Coronary artery (tissue), 2 donors: ENCODE measurements around the gene PIK3CB.

ENCODE experiments used
- DNase-seq: peaks from one replicate; pipeline ENCODE4 v3.0.0-alpha.2; 2017; ENCODE audit warnings: low spot score
- H3K27ac ChIP-seq, 2 donors: fragments of 200-600 bp; sonication (generic); one replicate each; pipeline ENCODE4 v1.5.1; 2016 to 2019
- H3K4me3 ChIP-seq: fragments of 200-600 bp; sonication (generic); 2 replicates; pipeline ENCODE4 v1.5.1; 2016; ENCODE audit warnings: mild to moderate bottlenecking, moderate library complexity
- TF ChIP-seq, protein P1 (sequence below): fragments of 200-600 bp; sonication (generic); IDR thresholded peaks from one replicate; pipeline ENCODE4 v1.5.1; 2019; ENCODE audit warnings: antibody characterized with exemption

The PIK3CB gene

GRCh38 chr3:138653567-138653966, 181.2 kb downstream of the PIK3CB start:
- no peak overlapping the region for H3K4me3 ChIP-seq
- DNase-seq = no peak
- no peak overlapping the region for H3K27ac ChIP-seq
- TF ChIP-seq, protein P1, sequence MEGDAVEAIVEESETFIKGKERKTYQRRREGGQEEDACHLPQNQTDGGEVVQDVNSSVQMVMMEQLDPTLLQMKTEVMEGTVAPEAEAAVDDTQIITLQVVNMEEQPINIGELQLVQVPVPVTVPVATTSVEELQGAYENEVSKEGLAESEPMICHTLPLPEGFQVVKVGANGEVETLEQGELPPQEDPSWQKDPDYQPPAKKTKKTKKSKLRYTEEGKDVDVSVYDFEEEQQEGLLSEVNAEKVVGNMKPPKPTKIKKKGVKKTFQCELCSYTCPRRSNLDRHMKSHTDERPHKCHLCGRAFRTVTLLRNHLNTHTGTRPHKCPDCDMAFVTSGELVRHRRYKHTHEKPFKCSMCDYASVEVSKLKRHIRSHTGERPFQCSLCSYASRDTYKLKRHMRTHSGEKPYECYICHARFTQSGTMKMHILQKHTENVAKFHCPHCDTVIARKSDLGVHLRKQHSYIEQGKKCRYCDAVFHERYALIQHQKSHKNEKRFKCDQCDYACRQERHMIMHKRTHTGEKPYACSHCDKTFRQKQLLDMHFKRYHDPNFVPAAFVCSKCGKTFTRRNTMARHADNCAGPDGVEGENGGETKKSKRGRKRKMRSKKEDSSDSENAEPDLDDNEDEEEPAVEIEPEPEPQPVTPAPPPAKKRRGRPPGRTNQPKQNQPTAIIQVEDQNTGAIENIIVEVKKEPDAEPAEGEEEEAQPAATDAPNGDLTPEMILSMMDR = no peak

- no peak overlapping the region for H3K4me3 ChIP-seq
- no peak overlapping the region for H3K27ac ChIP-seq
- no peak for DNase-seq
- TF ChIP-seq, protein P1 = no peak
These were observed 185.6 kb downstream of the PIK3CB start for GRCh38 chr3:138649134-138649533.

DNA sequence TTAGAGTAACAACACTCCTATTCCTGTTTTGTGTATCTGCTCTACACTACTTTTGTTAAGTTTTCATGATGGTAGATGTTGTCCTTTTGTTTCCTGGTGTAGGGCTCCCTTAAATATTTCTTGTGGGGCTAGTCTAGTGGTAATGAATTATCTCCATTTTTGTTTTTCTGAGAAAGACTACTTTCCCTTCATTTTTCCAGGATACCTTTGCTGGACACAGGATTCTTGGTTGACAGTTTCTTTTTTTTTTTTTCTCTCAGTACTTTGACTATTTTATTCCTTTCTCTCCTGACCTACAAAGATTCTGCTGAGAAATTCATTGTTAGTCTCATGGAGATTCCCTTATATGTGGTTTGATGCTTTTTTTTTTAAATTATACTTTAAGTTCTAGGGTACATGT, 188.2 kb downstream of the PIK3CB start:
- DNase-seq = no peak
- Histone ChIP-seq H3K4me3 (no peak overlapping the region), H3K27ac (no peak overlapping the region)
- TF ChIP-seq, protein P1 = no peak

- TF ChIP-seq, protein P1 = no peak
- Histone ChIP-seq H3K27ac (no peak overlapping the region), H3K4me3 (no peak overlapping the region)
- no peak for DNase-seq
These were observed 188.7 kb downstream of the PIK3CB start for GRCh38 chr3:138646008-138646407.

GRCh38 chr3:138642927-138643253, 191.8 kb downstream of the PIK3CB start:
- DNase-seq = no peak
- Histone ChIP-seq H3K27ac (no peak overlapping the region), H3K4me3 (no peak overlapping the region)
- TF ChIP-seq, protein P1 = no peak

DNA sequence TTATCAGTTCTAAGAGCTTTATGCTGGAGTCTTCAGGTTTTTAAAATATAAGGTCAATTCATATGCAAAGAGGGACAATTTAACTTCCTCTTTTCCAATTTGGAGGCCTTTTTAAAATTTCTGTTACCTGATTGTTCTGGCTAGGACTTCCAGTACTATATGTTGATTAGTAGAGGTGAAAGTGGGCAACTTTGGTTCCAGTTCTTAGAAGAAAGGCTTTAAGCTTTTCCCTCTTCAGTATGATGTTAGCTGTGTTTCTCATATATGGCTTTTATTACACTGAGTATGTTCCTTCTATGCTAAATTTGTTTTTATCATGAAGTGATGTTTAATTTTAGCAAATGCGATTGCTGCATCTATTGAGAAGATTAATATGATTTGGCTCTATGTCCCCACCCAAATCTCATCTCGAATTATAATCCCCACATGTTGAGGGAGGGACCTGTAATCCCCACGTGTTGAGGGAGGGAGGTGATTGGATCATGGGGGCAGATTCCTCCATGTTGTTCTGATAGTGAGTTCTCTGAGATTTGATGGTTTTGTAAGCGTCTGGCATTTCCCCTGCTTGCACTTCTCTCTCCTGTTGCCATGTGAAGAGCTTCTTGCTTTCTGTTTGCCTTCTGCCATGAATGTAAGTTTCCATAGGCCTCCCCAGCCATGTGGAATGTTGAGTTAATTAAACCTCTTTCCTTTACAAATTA, 192.4 kb downstream of the PIK3CB start:
- DNase-seq = no peak
- TF ChIP-seq, protein P1 = no peak
- no peak overlapping the region for H3K27ac ChIP-seq
- H3K4me3 ChIP-seq = no peak overlapping the region

GRCh38 chr3:138640537-138640936, 194.2 kb downstream of the PIK3CB start:
- H3K27ac ChIP-seq = no peak overlapping the region
- DNase-seq = no peak
- TF ChIP-seq, protein P1 = no peak
- H3K4me3 ChIP-seq = no peak overlapping the region
